HepG2 (cell line): Measurements from ENCODE around the gene ZNF621. TPM values are rescaled to one million over a fixed set of nuclear protein-coding genes. Genes with fewer than 3 reads are reported as not detected.
A peak's percentile ranks its signal among the peaks of the same experiment; 100 is the strongest.

Source experiments
- EP300 ChIP-seq, 3 experiments: sonication (generic) in 1 of 3; formaldehyde crosslinking in 1 of 3; IDR thresholded peaks; 2 replicates each; pipeline versions ENCODE4 v1.5.1 to v1.6.1; 2011 to 2020; ENCODE audit warnings: low read depth in 2 of 3, low read length in 2 of 3, borderline replicate concordance in 1 of 3, improper control_type of control experiment in 1 of 3, mild to moderate bottlenecking in 1 of 3, missing genetic modification reagents in 1 of 3, moderate library complexity in 1 of 3
- NFYB ChIP-seq: sonication (generic); formaldehyde crosslinking; IDR thresholded peaks from 2 replicates; pipeline ENCODE4 v1.4.0; 2020; ENCODE audit warnings: missing genetic modification reagents
- POGZ ChIP-seq: sonication (generic); formaldehyde crosslinking; IDR thresholded peaks from 2 replicates; pipeline ENCODE4 v1.4.0; 2020; ENCODE audit warnings: mild to moderate bottlenecking, missing genetic modification reagents
- ZNF121 ChIP-seq: sonication (generic); formaldehyde crosslinking; IDR thresholded peaks from 2 replicates; pipeline ENCODE4 v1.5.0; 2020; ENCODE audit warnings: mild to moderate bottlenecking, missing genetic modification reagents
- ZNF546 ChIP-seq: sonication (generic); formaldehyde crosslinking; conservative IDR thresholded peaks from 2 replicates; pipeline ENCODE4 v1.8.1; 2023; ENCODE audit warnings: mild to moderate bottlenecking, missing genetic modification reagents
- ZNF557 ChIP-seq: sonication (generic); formaldehyde crosslinking; IDR thresholded peaks from 2 replicates; pipeline ENCODE4 v1.4.0; 2020; ENCODE audit warnings: missing genetic modification reagents
- ZNF558 ChIP-seq: sonication (generic); formaldehyde crosslinking; IDR thresholded peaks from 2 replicates; pipeline ENCODE4 v1.9.0; 2022; ENCODE audit warnings: mild to moderate bottlenecking, missing genetic modification reagents, borderline replicate concordance
- ZNF749 ChIP-seq: sonication (generic); formaldehyde crosslinking; IDR thresholded peaks from 2 replicates; pipeline ENCODE4 v1.8.0; 2022; ENCODE audit warnings: mild to moderate bottlenecking, missing genetic modification reagents, moderate library complexity, borderline replicate concordance
- ZNF850 ChIP-seq: sonication (generic); formaldehyde crosslinking; conservative IDR thresholded peaks from 2 replicates; pipeline ENCODE4 v1.9.0; 2021; ENCODE audit warnings: mild to moderate bottlenecking, missing genetic modification reagents
- polyA plus RNA-seq, 8 experiments: library from polyadenylated mRNA; depleted of rRNA in 3 of 8; stranded (reverse) in 7 of 8; unstranded in 1 of 8; fragments of >200 nt; fragmentation: Illumina TruSeq in 4 of 8; extraction: Trizol in 4 of 8; gene quantifications; 2 replicates each; pipeline versions ENCODE4 v1.2.1 to v1.2.3, GENCODE V29; 2011 to 2016; ENCODE audit warnings: low read depth in 4 of 8, missing spikeins in 1 of 8, mixed read lengths in 1 of 8; ENCODE audit not compliant: insufficient read depth in 1 of 8
- total RNA-seq, 5 experiments: library from RNA; depleted of rRNA; stranded (reverse); fragments of >200 nt; fragmentation: Illumina TruSeq; extraction: Trizol; gene quantifications; 2 replicates each; pipeline ENCODE4 v1.2.3, GENCODE V29; 2016; ENCODE audit warnings: low read depth in 1 of 5
- TF ChIP-seq, protein P1 (sequence below): sonication (generic); formaldehyde crosslinking; IDR thresholded peaks from 2 replicates; pipeline ENCODE4 v1.4.0; 2020; ENCODE audit warnings: mild to moderate bottlenecking, missing genetic modification reagents
- TF ChIP-seq, protein P2 (sequence below): sonication (generic); formaldehyde crosslinking; IDR thresholded peaks from 2 replicates; pipeline ENCODE4 v1.8.0; 2022; ENCODE audit warnings: mild to moderate bottlenecking, missing genetic modification reagents, moderate library complexity
- TF ChIP-seq, protein P3 (sequence below): sonication (generic); formaldehyde crosslinking; IDR thresholded peaks from 2 replicates; pipeline ENCODE4 v1.5.1; 2020; ENCODE audit warnings: mild to moderate bottlenecking, missing genetic modification reagents
- TF ChIP-seq, protein P4 (sequence below): sonication (generic); formaldehyde crosslinking; IDR thresholded peaks from 2 replicates; pipeline ENCODE4 v1.9.0; 2022; ENCODE audit warnings: low read depth, missing genetic modification reagents

Gene ZNF621
- total and polyA plus RNA-seq, 2 of the 13 experiments (the other 11 are each of a cell fraction or from before 2014, with no cell fraction given) = 13.2 to 14.9 TPM

DNA sequence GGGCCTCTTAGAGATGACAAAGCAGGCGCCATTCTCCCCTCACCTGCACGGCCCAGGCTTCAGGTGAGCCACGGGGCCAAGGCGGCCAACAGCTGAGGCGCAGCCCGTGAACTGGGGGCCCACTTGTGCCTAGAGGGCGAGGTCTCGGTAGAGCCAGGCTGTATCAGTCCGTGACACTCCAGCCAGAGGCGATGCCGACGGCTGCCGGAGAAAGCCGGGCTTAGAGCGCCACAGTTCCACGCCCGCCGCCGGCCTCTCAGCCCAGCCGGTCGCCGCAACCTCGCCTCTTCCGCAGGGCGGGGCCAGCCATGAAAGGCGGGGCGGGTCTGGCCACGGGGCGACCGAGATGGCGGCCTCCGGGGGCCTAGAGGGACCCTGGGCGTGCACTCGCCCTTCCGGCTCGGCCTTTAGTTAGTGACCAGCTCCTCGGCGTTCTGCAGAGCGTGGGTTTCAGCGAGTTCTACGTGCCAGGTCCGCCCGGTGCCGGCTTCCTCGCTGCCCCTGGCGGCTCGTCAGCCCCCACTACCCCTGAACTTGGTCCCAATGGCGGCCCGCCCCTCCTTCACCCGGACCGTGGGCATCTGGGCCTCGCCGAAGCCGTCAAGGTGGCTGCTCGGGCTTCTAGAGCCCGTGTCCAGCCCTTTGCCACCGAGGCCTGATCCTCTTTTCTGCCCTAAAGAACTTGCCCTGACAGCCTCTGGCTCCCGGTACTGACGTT, at the start of gene ZNF621 (continued):
- TF ChIP-seq, protein P1, sequence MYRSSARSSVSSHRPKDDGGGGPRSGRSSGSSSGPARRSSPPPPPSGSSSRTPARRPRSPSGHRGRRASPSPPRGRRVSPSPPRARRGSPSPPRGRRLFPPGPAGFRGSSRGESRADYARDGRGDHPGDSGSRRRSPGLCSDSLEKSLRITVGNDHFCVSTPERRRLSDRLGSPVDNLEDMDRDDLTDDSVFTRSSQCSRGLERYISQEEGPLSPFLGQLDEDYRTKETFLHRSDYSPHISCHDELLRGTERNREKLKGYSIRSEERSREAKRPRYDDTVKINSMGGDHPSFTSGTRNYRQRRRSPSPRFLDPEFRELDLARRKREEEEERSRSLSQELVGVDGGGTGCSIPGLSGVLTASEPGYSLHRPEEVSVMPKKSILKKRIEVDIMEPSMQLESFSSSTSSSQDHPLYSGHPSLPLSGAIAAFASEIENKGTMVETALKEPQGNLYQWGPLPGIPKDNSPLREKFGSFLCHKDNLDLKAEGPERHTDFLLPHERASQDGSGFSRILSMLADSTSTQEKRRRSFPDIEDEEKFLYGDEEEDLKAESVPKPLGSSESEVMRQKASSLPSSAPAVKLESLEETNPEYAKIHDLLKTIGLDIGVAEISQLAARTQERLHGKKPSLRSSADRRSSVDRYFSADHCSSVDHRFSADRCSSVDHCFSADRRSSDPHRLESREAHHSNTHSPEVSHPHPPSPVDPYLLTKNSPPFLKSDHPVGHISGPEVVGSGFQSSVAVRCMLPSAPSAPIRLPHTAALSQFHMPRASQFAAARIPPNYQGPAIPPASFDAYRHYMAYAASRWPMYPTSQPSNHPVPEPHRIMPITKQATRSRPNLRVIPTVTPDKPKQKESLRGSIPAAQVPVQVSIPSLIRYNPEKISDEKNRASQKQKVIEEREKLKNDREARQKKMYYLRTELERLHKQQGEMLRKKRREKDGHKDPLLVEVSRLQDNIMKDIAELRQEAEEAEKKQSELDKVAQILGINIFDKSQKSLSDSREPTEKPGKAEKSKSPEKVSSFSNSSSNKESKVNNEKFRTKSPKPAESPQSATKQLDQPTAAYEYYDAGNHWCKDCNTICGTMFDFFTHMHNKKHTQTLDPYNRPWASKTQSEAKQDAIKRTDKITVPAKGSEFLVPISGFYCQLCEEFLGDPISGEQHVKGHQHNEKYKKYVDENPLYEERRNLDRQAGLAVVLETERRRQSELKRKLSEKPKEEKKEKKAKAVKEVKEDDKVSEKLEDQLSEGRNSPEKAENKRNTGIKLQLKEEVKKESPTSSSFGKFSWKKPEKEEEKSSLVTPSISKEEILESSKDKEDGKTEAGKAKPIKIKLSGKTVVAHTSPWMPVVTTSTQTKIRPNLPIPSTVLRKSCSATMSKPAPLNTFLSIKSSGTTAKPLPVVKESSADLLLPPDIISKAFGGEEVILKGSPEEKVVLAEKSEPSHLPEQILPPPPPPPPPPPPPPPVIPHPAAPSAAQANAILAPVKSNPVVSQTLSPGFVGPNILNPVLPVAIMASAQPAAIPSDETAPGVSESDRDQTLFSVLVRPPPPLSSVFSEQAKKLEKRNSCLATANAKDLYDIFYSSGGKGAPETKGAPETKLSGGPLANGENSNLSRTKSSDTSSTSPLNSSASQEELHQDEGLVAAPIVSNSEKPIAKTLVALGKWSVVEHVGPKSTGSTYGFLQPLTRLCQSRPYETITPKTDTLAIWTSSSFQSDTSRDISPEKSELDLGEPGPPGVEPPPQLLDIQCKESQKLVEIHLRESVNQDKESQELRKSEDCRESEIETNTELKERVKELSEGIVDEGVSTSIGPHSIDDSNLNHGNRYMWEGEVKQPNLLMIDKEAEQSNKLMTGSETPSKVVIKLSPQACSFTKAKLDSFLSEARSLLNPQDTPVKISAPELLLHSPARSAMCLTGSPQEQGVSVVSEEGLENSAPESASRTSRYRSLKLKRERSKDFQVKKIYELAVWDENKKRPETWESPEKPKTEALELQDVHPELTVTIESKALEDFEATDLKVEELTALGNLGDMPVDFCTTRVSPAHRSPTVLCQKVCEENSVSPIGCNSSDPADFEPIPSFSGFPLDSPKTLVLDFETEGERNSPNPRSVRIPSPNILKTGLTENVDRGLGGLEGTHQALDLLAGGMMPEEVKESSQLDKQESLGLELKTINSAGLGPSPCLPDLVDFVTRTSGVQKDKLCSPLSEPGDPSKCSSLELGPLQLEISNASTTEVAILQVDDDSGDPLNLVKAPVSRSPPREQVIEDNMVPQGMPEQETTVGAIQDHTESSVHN (CRISPR knock-in tag) = peak; percentile 80; the same call in 1 of the 2 replicates
- TF ChIP-seq NFYB (CRISPR knock-in tag) (peak; percentile 29), EP300 (IDR thresholded peaks at IDR 0.05; ENCODE audit: low read depth in 2 of 2, low read length in 2 of 2) (no peak), EP300 (CRISPR knock-in tag; IDR thresholded peaks at IDR 0.05; ENCODE audit: borderline replicate concordance) (no peak), ZNF121 (CRISPR knock-in tag) (no peak), ZNF558 (CRISPR knock-in tag) (peak; percentile 44; the same call in 1 of the 2 replicates), ZNF557 (CRISPR knock-in tag) (peak; percentile 96; the same call in 1 of the 2 replicates), ZNF546 (CRISPR knock-in tag) (peak; percentile 75; the same call in 1 of the 2 replicates), ZNF850 (CRISPR knock-in tag) (no peak), POGZ (CRISPR knock-in tag) (peak; percentile 74), ZNF749 (CRISPR knock-in tag) (no peak)
- TF ChIP-seq, protein P2, sequence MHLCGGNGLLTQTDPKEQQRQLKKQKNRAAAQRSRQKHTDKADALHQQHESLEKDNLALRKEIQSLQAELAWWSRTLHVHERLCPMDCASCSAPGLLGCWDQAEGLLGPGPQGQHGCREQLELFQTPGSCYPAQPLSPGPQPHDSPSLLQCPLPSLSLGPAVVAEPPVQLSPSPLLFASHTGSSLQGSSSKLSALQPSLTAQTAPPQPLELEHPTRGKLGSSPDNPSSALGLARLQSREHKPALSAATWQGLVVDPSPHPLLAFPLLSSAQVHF (CRISPR knock-in tag) = no peak
- TF ChIP-seq, protein P3, sequence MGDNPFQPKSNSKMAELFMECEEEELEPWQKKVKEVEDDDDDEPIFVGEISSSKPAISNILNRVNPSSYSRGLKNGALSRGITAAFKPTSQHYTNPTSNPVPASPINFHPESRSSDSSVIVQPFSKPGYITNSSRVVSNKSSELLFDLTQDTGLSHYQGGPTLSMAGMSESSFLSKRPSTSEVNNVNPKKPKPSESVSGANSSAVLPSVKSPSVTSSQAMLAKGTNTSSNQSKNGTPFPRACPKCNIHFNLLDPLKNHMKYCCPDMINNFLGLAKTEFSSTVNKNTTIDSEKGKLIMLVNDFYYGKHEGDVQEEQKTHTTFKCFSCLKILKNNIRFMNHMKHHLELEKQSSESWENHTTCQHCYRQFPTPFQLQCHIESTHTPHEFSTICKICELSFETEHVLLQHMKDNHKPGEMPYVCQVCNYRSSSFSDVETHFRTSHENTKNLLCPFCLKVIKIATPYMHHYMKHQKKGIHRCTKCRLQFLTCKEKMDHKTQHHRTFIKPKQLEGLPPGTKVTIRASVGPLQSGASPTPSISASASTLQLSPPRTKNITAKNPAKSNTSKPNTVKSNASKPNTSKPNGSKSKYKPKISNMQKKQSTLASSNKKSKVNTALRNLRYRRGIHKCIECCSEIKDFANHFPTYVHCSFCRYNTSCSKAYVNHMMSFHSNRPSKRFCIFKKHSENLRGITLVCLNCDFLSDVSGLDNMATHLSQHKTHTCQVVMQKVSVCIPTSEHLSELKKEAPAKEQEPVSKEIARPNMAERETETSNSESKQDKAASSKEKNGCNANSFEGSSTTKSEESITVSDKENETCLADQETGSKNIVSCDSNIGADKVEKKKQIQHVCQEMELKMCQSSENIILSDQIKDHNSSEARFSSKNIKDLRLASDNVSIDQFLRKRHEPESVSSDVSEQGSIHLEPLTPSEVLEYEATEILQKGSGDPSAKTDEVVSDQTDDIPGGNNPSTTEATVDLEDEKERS (CRISPR knock-in tag) = no peak; the same call in 1 of the 2 replicates
- TF ChIP-seq, protein P4, sequence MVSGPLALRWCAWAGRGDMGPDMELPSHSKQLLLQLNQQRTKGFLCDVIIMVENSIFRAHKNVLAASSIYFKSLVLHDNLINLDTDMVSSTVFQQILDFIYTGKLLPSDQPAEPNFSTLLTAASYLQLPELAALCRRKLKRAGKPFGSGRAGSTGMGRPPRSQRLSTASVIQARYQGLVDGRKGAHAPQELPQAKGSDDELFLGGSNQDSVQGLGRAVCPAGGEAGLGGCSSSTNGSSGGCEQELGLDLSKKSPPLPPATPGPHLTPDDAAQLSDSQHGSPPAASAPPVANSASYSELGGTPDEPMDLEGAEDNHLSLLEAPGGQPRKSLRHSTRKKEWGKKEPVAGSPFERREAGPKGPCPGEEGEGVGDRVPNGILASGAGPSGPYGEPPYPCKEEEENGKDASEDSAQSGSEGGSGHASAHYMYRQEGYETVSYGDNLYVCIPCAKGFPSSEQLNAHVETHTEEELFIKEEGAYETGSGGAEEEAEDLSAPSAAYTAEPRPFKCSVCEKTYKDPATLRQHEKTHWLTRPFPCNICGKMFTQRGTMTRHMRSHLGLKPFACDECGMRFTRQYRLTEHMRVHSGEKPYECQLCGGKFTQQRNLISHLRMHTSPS (CRISPR knock-in tag) = no peak; the same call in 1 of the 2 replicates
